Colon (tissue), 2 donors: ENCODE measurements around the gene KRTAP23-1.

ENCODE experiments used
- FAIRE-seq: peaks from 2 replicates; lab custom pipeline; 2012; peaks lifted over from hg19 to GRCh38; lab: Jason Lieb, UNC
- donor health status: control.
- donor health status: control.

KRTAP23-1 gene

GRCh38 chr21:30306884-30307283 lies 41.5 kb downstream of the KRTAP23-1 start:
- FAIRE-seq = no peak

GRCh38 chr21:30305136-30305535 lies 43.3 kb downstream of the KRTAP23-1 start:
- FAIRE-seq = no peak
